Activated naive CD4-positive, alpha-beta T cell treated with anti-CD3 and anti-CD28 coated beads, Interleukin-2, amount 10 ng/mL, durations not matched to agents 7 days and 5 days (primary cell): Measurements from ENCODE around the gene AOPEP.

Experiments
- CTCF ChIA-PET: fragments of 350-600 bp; sonication (Branson Sonifier 250); formaldehyde crosslinking; loops from one replicate; lab custom pipeline; 2021; ENCODE audit warnings: antibody characterized with exemption; lab: Charles Lee
- DNase-seq: peaks from one replicate; pipeline ENCODE4 v3.0.0-alpha.2; 2020
- H3K27ac Mint-ChIP-seq: one replicate; pipeline ENCODE4 v1.8.0; 2021; ENCODE audit warnings: mild to moderate bottlenecking, moderate library complexity, mixed read lengths
- H3K27me3 Mint-ChIP-seq: one replicate; pipeline ENCODE4 v1.8.0; 2021; ENCODE audit warnings: mild to moderate bottlenecking, mixed read lengths
- H3K36me3 Mint-ChIP-seq: one replicate; pipeline ENCODE4 v1.8.0; 2021; ENCODE audit warnings: mixed read lengths
- H3K4me1 Mint-ChIP-seq: one replicate; pipeline ENCODE4 v1.8.0; 2021; ENCODE audit warnings: mixed read lengths
- H3K4me3 Mint-ChIP-seq: one replicate; pipeline ENCODE4 v1.8.0; 2021; ENCODE audit warnings: mild to moderate bottlenecking, moderate library complexity, mixed read lengths
- H3K9me3 Mint-ChIP-seq: one replicate; pipeline ENCODE4 v1.8.0; 2021; ENCODE audit warnings: mixed read lengths

The AOPEP gene

GRCh38 chr9:95061916-95062595, 335.6 kb downstream of the AOPEP start:
- Mint-ChIP-seq H3K4me3 (no peak overlapping the region), H3K36me3 (no peaks in the 10 kb centered on the region), H3K9me3 (no peaks in the 10 kb centered on the region), H3K4me1 (peaks cover 6% of the 10 kb centered on the region), H3K27ac (no peak overlapping the region), H3K27me3 (no peaks in the 10 kb centered on the region)
- no peak for DNase-seq
- CTCF ChIA-PET = interaction anchor here (1.8 kb wide), 1 partner anchor 381 kb away, joined by 4 read pairs; no protein-coding TSS in a partner anchor

GRCh38 chr9:95062596-95063065, 336.1 kb downstream of the AOPEP start:
- no peak overlapping the region for H3K27ac Mint-ChIP-seq
- H3K4me3 Mint-ChIP-seq = no peak overlapping the region
- no peaks in the 10 kb centered on the region for H3K9me3 Mint-ChIP-seq
- peaks cover 6% of the 10 kb centered on the region for H3K4me1 Mint-ChIP-seq
- no peaks in the 10 kb centered on the region for H3K27me3 Mint-ChIP-seq
- CTCF ChIA-PET = no interaction called here
- H3K36me3 Mint-ChIP-seq = no peaks in the 10 kb centered on the region
- DNase-seq = no peak

- Mint-ChIP-seq H3K9me3 (no peaks in the 10 kb centered on the region), H3K27ac (no peak overlapping the region), H3K27me3 (no peaks in the 10 kb centered on the region), H3K4me3 (no peak overlapping the region), H3K36me3 (no peaks in the 10 kb centered on the region), H3K4me1 (peaks cover 6% of the 10 kb centered on the region)
- CTCF ChIA-PET = no interaction called here
- no peak for DNase-seq
Observed at GRCh38 chr9:95063300-95063699, 336.8 kb downstream of the AOPEP start.

- CTCF ChIA-PET = no interaction called here
- no peak for DNase-seq
- no peaks in the 10 kb centered on the region for H3K36me3 Mint-ChIP-seq
- no peak overlapping the region for H3K27ac Mint-ChIP-seq
- H3K4me1 Mint-ChIP-seq = peaks cover 6% of the 10 kb centered on the region
- no peaks in the 10 kb centered on the region for H3K27me3 Mint-ChIP-seq
- H3K4me3 Mint-ChIP-seq = no peak overlapping the region
- H3K9me3 Mint-ChIP-seq = no peaks in the 10 kb centered on the region
Observed at GRCh38 chr9:95065224-95065623, 338.7 kb downstream of the AOPEP start.

- H3K36me3 Mint-ChIP-seq = no peaks in the 10 kb centered on the region
- no peaks in the 10 kb centered on the region for H3K27me3 Mint-ChIP-seq
- no peak overlapping the region for H3K4me3 Mint-ChIP-seq
- CTCF ChIA-PET = no interaction called here
- H3K9me3 Mint-ChIP-seq = no peaks in the 10 kb centered on the region
- peaks cover 3% of the 10 kb centered on the region for H3K4me1 Mint-ChIP-seq
- no peak overlapping the region for H3K27ac Mint-ChIP-seq
- DNase-seq = no peak
Observed at GRCh38 chr9:95067057-95067456, 340.6 kb downstream of the AOPEP start.

- Mint-ChIP-seq H3K4me3 (no peak overlapping the region), H3K9me3 (no peaks in the 10 kb centered on the region), H3K27ac (no peak overlapping the region), H3K4me1 (no peaks in the 10 kb centered on the region), H3K27me3 (no peaks in the 10 kb centered on the region), H3K36me3 (no peaks in the 10 kb centered on the region)
- CTCF ChIA-PET = no interaction called here
- DNase-seq = no peak
Observed at GRCh38 chr9:95067897-95068296, 341.4 kb downstream of the AOPEP start.

GRCh38 chr9:95070549-95071021, 344.1 kb downstream of the AOPEP start:
- no peaks in the 10 kb centered on the region for H3K36me3 Mint-ChIP-seq
- no peaks in the 10 kb centered on the region for H3K27me3 Mint-ChIP-seq
- H3K9me3 Mint-ChIP-seq = no peaks in the 10 kb centered on the region
- DNase-seq = no peak
- no peak overlapping the region for H3K4me3 Mint-ChIP-seq
- H3K4me1 Mint-ChIP-seq = no peaks in the 10 kb centered on the region
- CTCF ChIA-PET = no interaction called here
- H3K27ac Mint-ChIP-seq = no peak overlapping the region

GRCh38 chr9:95071450-95071849, 345.0 kb downstream of the AOPEP start:
- no peaks in the 10 kb centered on the region for H3K36me3 Mint-ChIP-seq
- H3K27ac Mint-ChIP-seq = no peak overlapping the region
- H3K9me3 Mint-ChIP-seq = no peaks in the 10 kb centered on the region
- DNase-seq = no peak
- H3K4me1 Mint-ChIP-seq = no peaks in the 10 kb centered on the region
- no peaks in the 10 kb centered on the region for H3K27me3 Mint-ChIP-seq
- H3K4me3 Mint-ChIP-seq = no peak overlapping the region
- CTCF ChIA-PET = interaction anchor here (1.4 kb wide), 1 partner anchor 288 kb away, joined by 3 read pairs; no protein-coding TSS in a partner anchor

- no peak overlapping the region for H3K27ac Mint-ChIP-seq
- no peaks in the 10 kb centered on the region for H3K9me3 Mint-ChIP-seq
- H3K4me1 Mint-ChIP-seq = no peaks in the 10 kb centered on the region
- no peaks in the 10 kb centered on the region for H3K36me3 Mint-ChIP-seq
- no peak overlapping the region for H3K4me3 Mint-ChIP-seq
- no peak for DNase-seq
- CTCF ChIA-PET = interaction anchor here (1.4 kb wide), 1 partner anchor 288 kb away, joined by 3 read pairs; no protein-coding TSS in a partner anchor
- no peaks in the 10 kb centered on the region for H3K27me3 Mint-ChIP-seq
Observed at GRCh38 chr9:95071925-95072324, 345.4 kb downstream of the AOPEP start.

- no peaks in the 10 kb centered on the region for H3K27me3 Mint-ChIP-seq
- CTCF ChIA-PET = no interaction called here
- no peak overlapping the region for H3K27ac Mint-ChIP-seq
- H3K36me3 Mint-ChIP-seq = no peaks in the 10 kb centered on the region
- H3K9me3 Mint-ChIP-seq = no peaks in the 10 kb centered on the region
- DNase-seq = no peak
- H3K4me1 Mint-ChIP-seq = no peaks in the 10 kb centered on the region
- H3K4me3 Mint-ChIP-seq = no peak overlapping the region
Observed at GRCh38 chr9:95073042-95073607, 346.6 kb downstream of the AOPEP start.

GRCh38 chr9:95073918-95074317, 347.4 kb downstream of the AOPEP start:
- DNase-seq = no peak
- CTCF ChIA-PET = no interaction called here
- Mint-ChIP-seq H3K4me1 (no peaks in the 10 kb centered on the region), H3K27me3 (no peaks in the 10 kb centered on the region), H3K4me3 (no peak overlapping the region), H3K36me3 (no peaks in the 10 kb centered on the region), H3K9me3 (no peaks in the 10 kb centered on the region), H3K27ac (no peak overlapping the region)

- CTCF ChIA-PET = no interaction called here
Observed at GRCh38 chr9:95074632-95075031, 348.1 kb downstream of the AOPEP start.

GRCh38 chr9:95075700-95076099, 349.2 kb downstream of the AOPEP start:
- no peak for DNase-seq
- Mint-ChIP-seq H3K36me3 (no peaks in the 10 kb centered on the region), H3K27ac (no peak overlapping the region), H3K4me3 (no peak overlapping the region), H3K27me3 (no peaks in the 10 kb centered on the region), H3K9me3 (no peaks in the 10 kb centered on the region), H3K4me1 (no peaks in the 10 kb centered on the region)
- CTCF ChIA-PET = no interaction called here

More at GRCh38 chr9:95074632-95075031, 348.1 kb downstream of the AOPEP start:
- Mint-ChIP-seq H3K9me3 (no peaks in the 10 kb centered on the region), H3K27me3 (no peaks in the 10 kb centered on the region), H3K27ac (no peak overlapping the region), H3K36me3 (no peaks in the 10 kb centered on the region), H3K4me1 (no peaks in the 10 kb centered on the region), H3K4me3 (no peak overlapping the region)
- no peak for DNase-seq

- Mint-ChIP-seq H3K9me3 (no peaks in the 10 kb centered on the region), H3K4me1 (no peaks in the 10 kb centered on the region), H3K27ac (no peak overlapping the region), H3K27me3 (no peaks in the 10 kb centered on the region), H3K4me3 (no peak overlapping the region), H3K36me3 (no peaks in the 10 kb centered on the region)
- no peak for DNase-seq
- CTCF ChIA-PET = no interaction called here
Observed at GRCh38 chr9:95076696-95077052, 350.2 kb downstream of the AOPEP start.
